HG02763 (cell line): ENCODE data around the gene COA8.
A peak's percentile ranks its signal among the peaks of the same experiment; 100 is the strongest.
"Not testable (repeated sequence)": the region's sequence is repeated elsewhere in the genome, so short reads cannot be mapped to it uniquely, and the experiment has no call there.

Experiments used
- ATAC-seq: cut with Tn5 transposase; IDR thresholded peaks from one replicate; pipeline ENCODE4 v1.9.1; 2021; ENCODE audit warnings: mild to moderate bottlenecking, moderate library complexity; ENCODE audit not compliant: unreplicated experiment

COA8 gene

DNA sequence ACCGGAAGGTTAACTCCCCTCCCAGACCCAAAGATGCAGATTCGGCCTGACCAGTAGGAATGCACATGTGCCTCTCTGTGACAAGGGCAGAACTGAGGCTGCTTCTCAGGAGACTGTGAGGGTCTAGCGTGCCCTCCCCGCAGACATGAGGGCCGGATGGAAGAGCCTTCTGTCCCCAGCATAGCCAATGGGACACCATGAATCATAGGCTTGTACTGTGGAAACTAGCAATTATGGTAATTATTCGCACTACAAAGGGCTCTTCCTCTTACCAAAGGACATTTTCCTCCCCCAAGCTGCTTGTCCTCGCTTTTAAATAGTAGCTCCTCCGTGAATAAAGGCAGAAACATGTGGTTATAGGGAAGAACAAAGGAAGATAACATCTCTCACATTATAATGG lies 6.2 kb downstream of the COA8 start:
- ATAC-seq: no peak

- ATAC-seq: no peak
Measured at GRCh38 chr14:103569408-103569807, 6.6 kb downstream of the COA8 start.

DNA sequence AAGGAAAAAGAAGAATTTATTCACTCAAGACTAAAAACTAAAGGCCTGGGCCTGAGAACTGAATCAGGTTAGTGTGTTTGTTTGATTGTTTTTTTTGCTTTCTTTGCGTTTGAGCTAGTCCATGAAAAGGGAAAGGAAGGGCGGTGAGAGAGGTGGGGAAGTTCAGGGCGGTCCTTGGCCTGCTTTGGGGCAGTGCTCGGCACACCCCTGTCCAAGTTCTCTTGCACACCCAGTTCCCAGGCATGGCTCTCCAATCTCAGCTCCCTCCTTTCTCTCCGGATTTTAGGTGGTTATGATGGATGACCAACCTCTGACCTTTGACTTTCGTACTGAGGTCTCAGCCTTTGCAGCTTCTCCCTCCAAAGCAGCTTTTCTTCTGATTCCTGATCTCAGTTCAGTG lies 11.3 kb downstream of the COA8 start:
- ATAC-seq: no peak

- ATAC-seq: no peak
Measured at GRCh38 chr14:103574707-103575285, 12.0 kb downstream of the COA8 start.

DNA sequence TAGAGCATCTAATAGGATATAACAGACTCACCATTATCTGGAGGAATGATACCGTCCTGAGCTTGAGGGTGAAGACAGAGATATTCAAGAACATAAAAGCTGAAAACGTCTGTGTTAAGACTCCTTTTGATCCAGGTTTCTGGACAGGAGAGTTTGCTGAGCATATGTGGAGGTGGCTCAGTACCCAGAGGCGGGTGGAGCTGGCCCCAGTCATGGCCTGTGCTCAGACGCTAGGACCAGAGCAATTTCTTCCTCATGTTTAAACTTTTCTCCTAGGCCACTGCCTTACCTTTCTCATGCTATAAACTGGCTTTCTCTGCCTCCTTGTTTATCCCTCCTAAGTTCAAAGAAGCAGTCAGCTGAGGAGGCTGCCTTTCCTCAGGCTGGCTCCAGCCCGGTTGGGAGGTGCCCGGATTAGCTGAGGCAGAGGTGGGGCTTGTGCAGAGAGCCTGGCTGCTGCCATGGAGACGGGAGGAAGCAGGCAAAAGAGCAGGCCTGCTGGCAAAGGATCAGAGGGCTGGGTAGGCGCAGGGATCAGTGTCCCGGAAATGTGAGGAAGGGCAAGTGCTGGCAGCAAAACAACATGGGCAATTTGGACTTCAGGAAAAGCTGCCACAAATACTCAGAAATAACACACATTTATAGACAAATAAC lies 13.7 kb downstream of the COA8 start:
- ATAC-seq: no peak

GRCh38 chr14:103578401-103579075 lies 15.8 kb downstream of the COA8 start:
- no peak for ATAC-seq

DNA sequence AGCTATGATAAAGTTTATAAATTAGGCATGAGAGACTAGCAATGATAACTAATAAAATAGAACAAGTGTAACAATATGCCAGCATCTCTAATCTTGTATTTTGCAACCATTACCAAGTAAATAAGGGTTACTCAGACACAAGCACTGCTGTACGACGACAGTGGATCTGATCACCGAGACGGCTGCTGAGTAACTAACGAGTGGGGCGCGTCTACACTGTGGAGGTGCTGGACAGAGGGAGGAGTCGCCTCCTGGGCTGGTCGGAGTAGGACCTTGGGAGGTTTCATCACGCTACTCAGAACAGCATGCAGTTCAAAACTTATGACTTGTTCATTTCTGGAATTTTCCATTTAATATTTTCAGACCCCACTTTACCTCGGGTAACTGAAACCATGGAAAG lies 18.4 kb downstream of the COA8 start:
- no peak for ATAC-seq

- no peak for ATAC-seq
Measured at GRCh38 chr14:103581954-103582703, 19.4 kb downstream of the COA8 start.

GRCh38 chr14:103584326-103584915 lies 21.7 kb downstream of the COA8 start:
- no peak for ATAC-seq

DNA sequence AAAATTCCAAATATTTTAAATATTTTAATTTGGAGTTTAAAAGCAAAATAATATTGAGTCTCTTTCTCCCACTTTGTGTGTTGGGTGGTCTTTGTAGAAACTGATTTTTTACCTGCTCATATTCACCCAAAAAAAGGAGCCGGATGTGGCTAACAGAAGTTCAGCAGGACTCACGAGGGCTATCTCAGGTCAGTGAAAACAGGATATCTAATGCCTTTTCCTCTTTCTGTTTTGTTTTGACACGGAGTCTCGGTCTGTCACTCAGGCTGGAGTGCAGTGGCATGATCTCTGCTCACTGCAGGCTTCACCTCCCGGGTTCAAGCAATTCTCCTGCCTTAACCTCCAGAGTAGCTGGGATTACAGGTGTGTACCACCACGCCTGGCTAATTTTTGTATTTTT lies 30.8 kb downstream of the COA8 start:
- peak; percentile 87 for ATAC-seq

DNA sequence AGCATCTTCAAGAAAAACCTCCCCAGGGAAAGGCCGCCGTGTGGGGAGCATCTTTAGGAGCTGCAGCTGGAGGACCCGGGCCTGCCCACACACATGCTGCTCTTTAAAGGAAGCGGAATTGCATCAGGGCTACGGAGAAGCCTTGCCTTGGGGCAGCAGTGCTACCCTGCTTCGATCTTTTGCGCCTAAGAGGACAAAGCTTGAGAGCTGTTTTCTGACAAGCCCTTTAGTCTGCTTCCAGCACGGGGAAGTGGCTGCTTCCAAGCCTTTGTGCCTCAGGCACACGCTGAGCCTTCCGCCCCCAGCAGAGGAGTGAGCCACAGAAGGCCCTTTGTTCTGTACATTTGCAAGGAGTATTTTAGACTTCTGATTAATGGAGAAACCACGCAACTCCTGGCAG lies 31.5 kb downstream of the COA8 start:
- ATAC-seq: no peak

GRCh38 chr14:103597623-103598377 lies 35.0 kb downstream of the COA8 start:
- ATAC-seq: no peak

DNA sequence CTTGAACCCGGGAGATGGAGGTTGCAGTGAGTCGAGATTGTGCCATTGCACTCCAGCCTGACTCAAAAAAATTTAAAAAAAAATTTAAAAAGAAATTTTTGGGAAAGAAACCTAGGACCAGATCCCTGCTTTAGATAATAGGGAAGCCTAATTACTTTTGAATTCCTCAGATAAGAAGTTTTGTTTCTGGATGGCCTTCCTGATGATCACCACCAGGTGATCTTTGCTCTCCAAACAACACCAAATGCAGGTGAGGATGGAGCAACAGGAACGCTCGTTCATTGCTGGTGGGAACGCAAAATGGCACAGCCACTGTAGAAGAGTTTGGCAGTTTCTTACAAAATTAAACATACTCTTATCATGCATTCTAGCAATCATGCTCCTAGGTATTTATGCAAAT lies 37.7 kb downstream of the COA8 start:
- ATAC-seq: no peak

- no peak for ATAC-seq
Measured at GRCh38 chr14:103604620-103605019, 41.9 kb downstream of the COA8 start.

- ATAC-seq: peak; percentile 47
Measured at GRCh38 chr14:103606963-103607668, 44.4 kb downstream of the COA8 start.

DNA sequence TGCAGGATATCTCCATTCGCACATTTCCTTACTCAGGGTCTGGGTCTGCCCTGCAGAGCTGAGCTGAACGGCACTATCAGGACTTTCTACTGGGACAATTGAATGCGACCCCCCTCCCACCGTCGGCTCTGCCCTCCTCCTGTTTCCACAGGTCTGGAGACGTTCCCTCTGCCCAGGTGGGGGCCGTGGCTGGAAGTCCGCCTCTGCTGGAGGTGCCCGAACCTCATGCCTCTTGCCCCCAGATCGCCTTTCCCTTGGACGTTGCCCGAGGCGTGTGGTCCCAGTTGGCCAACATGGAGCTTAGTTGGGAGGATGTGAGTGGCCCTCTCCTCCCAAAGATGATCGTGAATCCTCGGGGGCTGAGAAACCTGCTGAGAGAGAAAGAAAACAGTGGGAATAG lies 45.1 kb downstream of the COA8 start:
- ATAC-seq: no peak

GRCh38 chr14:103609081-103609480 lies 46.3 kb downstream of the COA8 start:
- not testable (repeated sequence) for ATAC-seq

GRCh38 chr14:103611215-103611614 lies 48.5 kb downstream of the COA8 start:
- no peak for ATAC-seq

DNA sequence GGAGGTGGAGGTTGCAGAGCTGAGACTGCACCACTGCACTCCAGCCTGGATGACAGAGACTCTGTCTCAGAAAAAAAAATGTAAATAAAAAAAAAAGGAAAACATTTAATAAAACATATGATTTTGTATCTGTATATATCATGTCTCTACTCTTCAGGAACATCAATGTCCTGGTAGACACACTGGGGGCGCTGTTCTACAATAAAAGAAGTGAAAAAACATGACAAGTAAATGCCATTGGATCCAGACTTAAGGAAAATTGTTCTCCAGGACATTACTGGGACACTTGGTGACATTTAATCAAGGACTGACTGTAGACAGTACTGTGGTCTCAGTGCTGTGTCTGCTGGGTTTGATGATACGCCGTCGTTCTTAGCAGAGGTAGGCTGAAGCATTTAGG lies 50.8 kb downstream of the COA8 start:
- ATAC-seq: no peak
